Nephron (organoid): Measurements from ENCODE around the gene TMTC2.

Experiments
- H3K27ac Mint-ChIP-seq, 3 experiments: 2 replicates each; pipeline ENCODE4 v1.8.0; 2020; ENCODE audit warnings: mixed read lengths in 3 of 3, mild to moderate bottlenecking in 2 of 3, moderate library complexity in 1 of 3
- H3K27me3 Mint-ChIP-seq: 2 replicates; pipeline ENCODE4 v1.8.0; 2021; ENCODE audit warnings: low read depth, mild to moderate bottlenecking, moderate library complexity, mixed read lengths
- H3K36me3 Mint-ChIP-seq: 2 replicates; pipeline ENCODE4 v1.8.0; 2020; ENCODE audit warnings: low read depth, mixed read lengths
- H3K4me1 Mint-ChIP-seq: 2 replicates; pipeline ENCODE4 v1.8.0; 2020; ENCODE audit warnings: mixed read lengths
- H3K4me3 Mint-ChIP-seq, 3 experiments: 2 replicates each; pipeline ENCODE4 v1.8.0; 2020; ENCODE audit warnings: mild to moderate bottlenecking in 3 of 3, mixed read lengths in 3 of 3, moderate library complexity in 2 of 3
- H3K9me3 Mint-ChIP-seq: 2 replicates; pipeline ENCODE4 v1.8.0; 2020; ENCODE audit warnings: mixed read lengths
- CTCF ChIP-seq, 3 experiments: fragments of 200-600 bp; sonication (generic); IDR thresholded peaks; one replicate each; pipeline ENCODE4 v1.5.0; 2021; ENCODE audit warnings: antibody characterized with exemption in 3 of 3; ENCODE audit not compliant: unreplicated experiment in 3 of 3

TMTC2 gene

GRCh38 chr12:82648259-82648909 lies 38.3 kb upstream of the TMTC2 start:
- H3K4me1 Mint-ChIP-seq: no peaks in the 10 kb centered on the region
- TF ChIP-seq CTCF (IDR thresholded peaks at IDR 0.05; ENCODE audit: unreplicated experiment in 3 of 3): no peak
- no peak overlapping the region for H3K4me3 Mint-ChIP-seq
- H3K36me3 Mint-ChIP-seq: no peaks in the 10 kb centered on the region
- no peak overlapping the region for H3K27ac Mint-ChIP-seq
- no peaks in the 10 kb centered on the region for H3K27me3 Mint-ChIP-seq
- no peaks in the 10 kb centered on the region for H3K9me3 Mint-ChIP-seq

- Mint-ChIP-seq H3K27ac (no peak overlapping the region), H3K36me3 (no peaks in the 10 kb centered on the region), H3K4me3 (no peak overlapping the region), H3K27me3 (no peaks in the 10 kb centered on the region), H3K9me3 (peaks cover 8% of the 10 kb centered on the region), H3K4me1 (no peaks in the 10 kb centered on the region)
- no peak for TF ChIP-seq CTCF (IDR thresholded peaks at IDR 0.05; ENCODE audit: unreplicated experiment in 3 of 3)
These were observed 35.9 kb upstream of the TMTC2 start for GRCh38 chr12:82650627-82651337.

GRCh38 chr12:82651489-82651888 lies 35.2 kb upstream of the TMTC2 start:
- peaks cover 11% of the 10 kb centered on the region for H3K9me3 Mint-ChIP-seq
- TF ChIP-seq CTCF (IDR thresholded peaks at IDR 0.05; ENCODE audit: unreplicated experiment in 3 of 3): no peak
- no peaks in the 10 kb centered on the region for H3K36me3 Mint-ChIP-seq
- no peaks in the 10 kb centered on the region for H3K27me3 Mint-ChIP-seq
- no peak overlapping the region for H3K4me3 Mint-ChIP-seq
- H3K27ac Mint-ChIP-seq: no peak overlapping the region
- no peaks in the 10 kb centered on the region for H3K4me1 Mint-ChIP-seq

- no peak overlapping the region for H3K27ac Mint-ChIP-seq
- no peaks in the 10 kb centered on the region for H3K4me1 Mint-ChIP-seq
- H3K27me3 Mint-ChIP-seq: no peaks in the 10 kb centered on the region
- H3K9me3 Mint-ChIP-seq: peaks cover 11% of the 10 kb centered on the region
- no peaks in the 10 kb centered on the region for H3K36me3 Mint-ChIP-seq
- no peak overlapping the region for H3K4me3 Mint-ChIP-seq
- no peak for TF ChIP-seq CTCF (IDR thresholded peaks at IDR 0.05; ENCODE audit: unreplicated experiment in 3 of 3)
These were observed 34.6 kb upstream of the TMTC2 start for GRCh38 chr12:82652071-82652470.

GRCh38 chr12:82655751-82656150 lies 31.0 kb upstream of the TMTC2 start:
- no peak overlapping the region for H3K4me3 Mint-ChIP-seq
- H3K27me3 Mint-ChIP-seq: peaks cover 6% of the 10 kb centered on the region
- H3K36me3 Mint-ChIP-seq: no peaks in the 10 kb centered on the region
- H3K27ac Mint-ChIP-seq: no peak overlapping the region
- peaks cover 9% of the 10 kb centered on the region for H3K4me1 Mint-ChIP-seq
- no peak for TF ChIP-seq CTCF (IDR thresholded peaks at IDR 0.05; ENCODE audit: unreplicated experiment in 3 of 3)
- peaks cover 21% of the 10 kb centered on the region for H3K9me3 Mint-ChIP-seq
